Measurements from ENCODE around the gene TMEM184B.
"Not testable (repeated sequence)": the region's sequence is repeated elsewhere in the genome, so short reads cannot be mapped to it uniquely, and the experiment has no call there.

TMEM184B gene

GRCh38 chr22:38196791-38197419, 75.9 kb downstream of the TMEM184B start:
- H3K4me3 ChIP-seq (ENCODE audit: low read length): no peak overlapping the region

GRCh38 chr22:38193580-38193979, 79.2 kb downstream of the TMEM184B start:
- TF ChIP-seq ZNF274 (IDR thresholded peaks at IDR 0.05; ENCODE audit: low read depth, low read length): no peak

More at GRCh38 chr22:38196791-38197419, 75.9 kb downstream of the TMEM184B start:
- TF ChIP-seq ZNF274 (IDR thresholded peaks at IDR 0.05; ENCODE audit: low read depth, low read length): no peak

GRCh38 chr22:38192475-38192863, 80.3 kb downstream of the TMEM184B start:
- no peak overlapping the region for H3K4me3 ChIP-seq (ENCODE audit: low read length)
- no peak for TF ChIP-seq ZNF274 (IDR thresholded peaks at IDR 0.05; ENCODE audit: low read depth, low read length)

More at GRCh38 chr22:38193580-38193979, 79.2 kb downstream of the TMEM184B start:
- H3K4me3 ChIP-seq (ENCODE audit: low read length): no peak overlapping the region

- no peak overlapping the region for H3K4me3 ChIP-seq (ENCODE audit: low read length)
- no peak for TF ChIP-seq ZNF274 (IDR thresholded peaks at IDR 0.05; ENCODE audit: low read depth, low read length)
Observed at GRCh38 chr22:38191731-38192474, 80.9 kb downstream of the TMEM184B start.

- no peak for TF ChIP-seq ZNF274 (IDR thresholded peaks at IDR 0.05; ENCODE audit: low read depth, low read length)
- H3K4me3 ChIP-seq (ENCODE audit: low read length): no peak overlapping the region
Observed at GRCh38 chr22:38191055-38191454, 81.8 kb downstream of the TMEM184B start.

- TF ChIP-seq ZNF274 (IDR thresholded peaks at IDR 0.05; ENCODE audit: low read depth, low read length): no peak
- H3K4me3 ChIP-seq (ENCODE audit: low read length): no peak overlapping the region
Observed at GRCh38 chr22:38190581-38190980, 82.2 kb downstream of the TMEM184B start.

- TF ChIP-seq ZNF274 (IDR thresholded peaks at IDR 0.05; ENCODE audit: low read depth, low read length): no peak
- H3K4me3 ChIP-seq (ENCODE audit: low read length): no peak overlapping the region
Observed at GRCh38 chr22:38189104-38189503, 83.7 kb downstream of the TMEM184B start.

GRCh38 chr22:38187413-38188212, 85.2 kb downstream of the TMEM184B start:
- no peak overlapping the region for H3K4me3 ChIP-seq (ENCODE audit: low read length)
- TF ChIP-seq ZNF274 (IDR thresholded peaks at IDR 0.05; ENCODE audit: low read depth, low read length): no peak

- H3K4me3 ChIP-seq (ENCODE audit: low read length): no peak overlapping the region
- TF ChIP-seq ZNF274 (IDR thresholded peaks at IDR 0.05; ENCODE audit: low read depth, low read length): no peak
Observed at GRCh38 chr22:38186429-38186828, 86.4 kb downstream of the TMEM184B start.

- no peak overlapping the region for H3K4me3 ChIP-seq (ENCODE audit: low read length)
- TF ChIP-seq ZNF274 (IDR thresholded peaks at IDR 0.05; ENCODE audit: low read depth, low read length): no peak
Observed at GRCh38 chr22:38184788-38185187, 88.0 kb downstream of the TMEM184B start.

GRCh38 chr22:38181453-38182200, 91.2 kb downstream of the TMEM184B start, which contains the start of gene PLA2G6:
TSS of gene PLA2G6 (minus strand) at chr22:38181830. CDS start at chr22:38169426, 12,404 bp downstream.
- peak within 1 kb of the TSS; percentile 85 for H3K4me3 ChIP-seq (ENCODE audit: low read length)
- no peak for TF ChIP-seq ZNF274 (IDR thresholded peaks at IDR 0.05; ENCODE audit: low read depth, low read length)

GRCh38 chr22:38180841-38181452, 91.9 kb downstream of the TMEM184B start:
- no peak for TF ChIP-seq ZNF274 (IDR thresholded peaks at IDR 0.05; ENCODE audit: low read depth, low read length)

GRCh38 chr22:38178605-38178937, 94.2 kb downstream of the TMEM184B start:
- H3K4me3 ChIP-seq (ENCODE audit: low read length): not testable (repeated sequence)

More at GRCh38 chr22:38180841-38181452, 91.9 kb downstream of the TMEM184B start:
- H3K4me3 ChIP-seq (ENCODE audit: low read length): peak overlapping the region; percentile 85
